KOPT-K1 (cell line): ENCODE data around the gene TAF1L.
"Not testable (repeated sequence)": the region's sequence is repeated elsewhere in the genome, so short reads cannot be mapped to it uniquely, and the experiment has no call there.

Source experiments
- H3K27ac ChIP-seq: fragments of 200-600 bp; sonication (generic); 2 replicates; pipeline ENCODE4 v1.5.1; 2016; ENCODE audit warnings: antibody characterized with exemption, mild to moderate bottlenecking, low read depth, low read length; ENCODE audit not compliant: poor library complexity, severe bottlenecking
- H3K36me3 ChIP-seq: fragments of 200-600 bp; sonication (generic); 2 replicates; pipeline ENCODE4 v1.5.1; 2017; ENCODE audit warnings: antibody characterized with exemption, mild to moderate bottlenecking, low read length, moderate library complexity; ENCODE audit not compliant: insufficient read depth
- H3K9me3 ChIP-seq: fragments of 200-600 bp; sonication (generic); 2 replicates; pipeline ENCODE4 v1.5.1; 2017; ENCODE audit warnings: antibody characterized with exemption, low read length, mild to moderate bottlenecking; ENCODE audit not compliant: insufficient read depth, poor library complexity, severe bottlenecking

The TAF1L gene

DNA sequence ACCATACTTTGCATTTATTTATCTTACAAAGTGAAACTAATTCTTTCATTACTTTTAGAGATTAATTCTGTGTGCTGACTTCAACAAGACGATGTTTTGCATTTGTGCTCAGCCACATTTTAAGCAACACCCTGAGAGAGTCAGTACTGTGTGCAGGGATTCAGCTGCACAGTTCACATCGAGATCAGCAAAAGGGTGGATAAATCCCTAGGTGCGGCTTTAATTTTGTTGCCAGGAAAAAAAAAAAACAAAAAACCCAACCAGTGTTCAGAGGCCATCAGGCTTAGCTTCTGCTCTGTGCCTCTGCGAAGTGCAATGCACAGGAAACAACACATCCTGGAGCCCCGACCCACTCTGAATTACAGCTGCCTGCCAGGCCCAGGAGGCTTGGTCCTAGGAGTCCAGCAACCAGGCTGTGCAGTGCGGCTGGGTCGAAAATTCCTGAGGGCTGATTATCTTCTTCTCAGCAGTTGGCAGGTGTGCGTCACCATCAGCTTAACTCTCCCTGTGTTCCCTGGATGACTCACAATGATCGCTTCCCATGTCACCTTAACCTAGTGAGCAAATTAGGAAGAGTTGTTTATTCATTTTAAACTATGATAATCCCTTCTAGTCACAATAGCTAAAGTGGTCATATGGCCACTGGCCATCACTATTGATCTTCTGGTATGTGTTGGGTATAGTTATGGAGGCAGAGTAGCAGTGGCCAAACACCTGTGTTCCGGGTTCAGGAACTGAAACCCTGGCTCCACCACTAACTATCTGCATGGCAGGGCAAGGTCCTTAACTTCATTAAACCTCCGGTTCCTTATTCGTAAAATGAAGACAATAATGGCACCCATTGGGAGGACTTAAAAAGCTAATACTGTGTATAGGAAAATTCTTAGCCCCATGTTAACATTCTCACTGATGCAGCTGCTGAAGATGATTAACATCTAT is 31.3 kb downstream of the TAF1L start:
- Histone ChIP-seq H3K27ac (no peak overlapping the region), H3K9me3 (peaks cover 8% of the 10 kb centered on the region), H3K36me3 (no peaks in the 10 kb centered on the region)

DNA sequence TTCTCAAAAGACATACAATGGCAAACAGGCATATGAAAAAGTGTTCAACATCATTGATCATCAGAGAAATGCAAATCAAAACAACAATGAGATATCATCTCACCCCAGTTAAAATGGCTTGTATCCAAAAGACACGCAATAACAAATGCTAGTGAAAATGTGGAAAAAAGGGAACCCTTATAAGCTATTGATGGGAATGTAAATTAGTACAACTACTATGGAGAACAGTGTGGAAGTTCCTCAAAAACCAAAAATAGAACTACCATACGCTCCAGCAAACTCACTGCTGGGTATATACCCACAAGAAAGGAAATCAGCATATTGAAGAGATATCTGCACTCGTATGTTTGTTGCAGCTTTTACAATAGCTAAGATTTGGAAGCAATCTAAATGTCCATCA is 36.4 kb downstream of the TAF1L start:
- H3K27ac ChIP-seq, H3K36me3 ChIP-seq, H3K9me3 ChIP-seq: not testable (repeated sequence)

DNA sequence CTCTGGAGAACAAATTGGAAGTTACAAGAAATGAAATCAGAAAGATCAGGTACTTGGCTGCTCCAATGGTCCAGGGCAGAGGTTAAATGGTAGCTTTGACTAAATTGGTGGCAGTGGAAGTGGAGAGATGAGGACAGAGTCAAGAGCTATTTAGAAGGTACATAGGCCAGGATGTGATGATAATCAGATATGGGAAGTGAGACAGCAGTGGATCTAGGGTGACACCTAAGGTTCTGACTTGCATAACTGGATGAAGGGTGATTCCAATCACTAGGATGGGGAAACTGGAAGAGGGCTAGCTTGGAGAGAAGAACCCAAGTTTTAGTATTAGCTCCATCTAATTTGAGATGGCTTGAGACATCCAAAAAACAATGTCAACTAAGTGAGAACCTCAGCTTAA is 38.5 kb downstream of the TAF1L start:
- no peaks in the 10 kb centered on the region for H3K9me3 ChIP-seq
- no peak overlapping the region for H3K27ac ChIP-seq
- no peaks in the 10 kb centered on the region for H3K36me3 ChIP-seq

DNA sequence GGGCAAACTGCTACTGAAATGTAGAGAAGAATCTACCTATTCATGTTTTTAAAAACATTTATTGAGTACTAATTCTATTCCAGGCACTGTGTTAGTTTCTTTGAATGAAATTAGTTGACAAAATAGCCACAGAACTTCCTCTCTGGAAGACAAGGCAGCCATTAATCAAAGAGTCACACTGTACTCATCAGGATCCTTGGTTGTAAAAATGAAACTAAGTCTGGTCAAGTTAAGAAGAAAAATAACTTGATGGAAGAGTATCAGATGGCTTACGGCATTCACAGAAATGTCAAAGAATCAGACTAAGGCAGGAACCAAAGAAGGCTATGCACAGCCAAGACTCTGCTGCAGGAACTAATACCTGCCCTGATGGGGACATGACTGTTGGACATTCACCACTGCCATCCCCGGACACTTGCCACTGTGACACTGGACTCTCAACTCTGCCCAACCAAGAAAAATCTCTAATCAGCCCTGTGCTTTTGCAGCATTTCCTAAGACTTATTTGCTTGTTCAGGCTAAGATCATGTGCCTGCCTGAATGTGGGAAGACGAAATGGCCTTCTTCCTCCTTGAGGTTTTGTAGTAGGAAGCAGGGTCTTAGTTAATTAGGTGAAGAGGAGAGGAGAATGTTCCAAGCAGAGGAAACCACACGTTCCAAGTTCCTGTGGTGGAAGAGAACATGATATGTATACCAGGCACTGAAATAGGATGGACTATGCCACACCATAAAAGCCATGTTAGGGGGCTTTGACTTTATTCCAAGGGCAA is 39.2 kb downstream of the TAF1L start:
- Histone ChIP-seq H3K27ac (no peak overlapping the region), H3K36me3 (no peaks in the 10 kb centered on the region), H3K9me3 (no peaks in the 10 kb centered on the region)

DNA sequence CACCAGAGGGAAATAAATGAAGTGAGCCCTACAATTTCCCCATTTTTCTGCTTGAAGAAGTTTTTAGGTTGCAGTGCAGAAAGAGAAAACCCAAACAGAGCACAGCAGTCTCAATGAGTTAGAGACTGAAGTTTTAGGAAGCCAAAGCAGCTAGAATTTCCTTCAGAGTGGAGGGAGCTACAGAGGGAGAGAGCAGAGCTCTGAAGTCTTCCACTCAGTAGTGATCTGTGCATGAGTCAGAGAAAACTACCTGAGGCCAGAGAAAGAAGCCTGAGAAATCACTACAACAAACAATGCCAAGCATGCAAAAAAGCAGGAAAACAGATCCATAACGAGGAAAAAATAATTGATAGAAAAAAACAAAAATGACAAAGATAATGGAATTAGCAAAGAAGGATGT is 44.6 kb downstream of the TAF1L start:
- Histone ChIP-seq H3K27ac (no peak overlapping the region), H3K9me3 (no peaks in the 10 kb centered on the region), H3K36me3 (no peaks in the 10 kb centered on the region)

DNA sequence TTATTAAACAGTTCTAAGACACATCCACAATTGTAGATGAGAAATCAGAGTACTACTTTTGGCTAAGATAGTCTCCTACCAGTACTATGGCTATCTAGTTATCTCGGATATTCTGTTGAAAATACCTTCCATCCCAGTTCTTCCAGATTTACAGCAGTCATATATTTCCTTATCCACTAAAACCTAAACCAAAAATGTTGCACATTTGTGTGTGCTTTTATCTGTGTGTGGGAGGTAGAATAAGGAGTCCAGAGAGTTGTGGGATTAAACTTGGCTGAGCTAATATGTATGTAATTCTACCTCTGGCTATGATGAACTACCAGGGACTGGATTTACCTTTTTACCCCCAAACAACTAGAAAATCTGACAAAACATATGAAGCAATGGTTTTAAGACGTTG is 45.0 kb downstream of the TAF1L start:
- no peak overlapping the region for H3K27ac ChIP-seq
- H3K36me3 ChIP-seq = no peaks in the 10 kb centered on the region
- H3K9me3 ChIP-seq = no peaks in the 10 kb centered on the region

DNA sequence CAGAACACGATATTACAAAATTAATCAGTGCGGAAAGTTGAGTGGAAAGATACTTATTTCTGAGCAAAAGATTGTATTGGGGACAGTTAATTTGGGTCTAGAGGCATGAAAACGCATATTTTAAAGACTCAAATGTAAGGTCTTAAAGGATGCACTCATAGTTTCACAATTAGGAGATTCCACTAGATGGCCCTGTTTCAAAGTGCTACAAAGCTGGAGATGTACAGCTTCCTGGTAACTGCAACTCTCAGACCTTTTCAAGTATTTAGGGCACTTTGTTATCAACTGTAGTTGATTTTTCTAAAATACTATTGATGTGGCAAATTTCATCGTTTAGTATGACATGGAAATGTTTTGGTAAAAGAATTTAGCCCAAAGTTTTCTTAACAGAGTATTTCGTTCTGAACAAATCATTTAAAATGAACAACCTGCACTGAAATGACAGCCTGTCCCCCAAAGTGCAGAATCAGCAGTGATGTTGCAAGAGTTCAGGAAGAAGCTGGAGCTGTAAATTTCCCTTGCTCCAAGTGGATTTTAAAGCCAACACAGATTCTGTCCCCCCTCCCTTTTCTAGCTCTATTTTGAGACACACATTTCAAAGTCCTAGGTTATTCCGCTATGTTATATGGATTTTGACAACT is 46.3 kb downstream of the TAF1L start:
- Histone ChIP-seq H3K9me3 (no peaks in the 10 kb centered on the region), H3K27ac (no peak overlapping the region), H3K36me3 (no peaks in the 10 kb centered on the region)

DNA sequence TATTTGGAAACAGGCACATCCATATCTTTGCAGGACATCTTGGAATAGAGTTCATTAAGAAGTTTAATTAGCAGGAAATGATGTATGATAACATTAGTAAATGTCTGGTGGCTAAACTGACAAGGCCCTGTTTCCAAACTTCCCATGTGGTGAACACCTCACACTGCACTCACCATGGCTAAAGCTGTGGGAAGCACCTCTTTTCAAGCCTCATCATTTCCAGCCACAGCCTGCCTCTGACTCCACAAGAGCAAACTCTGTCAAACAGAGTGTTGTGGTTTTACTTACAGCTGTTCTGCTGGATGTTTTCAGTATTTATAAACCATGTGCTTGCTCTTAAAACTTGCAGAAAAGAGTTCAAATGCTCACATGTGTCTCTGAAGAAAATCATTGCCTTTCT is 47.6 kb downstream of the TAF1L start:
- no peak overlapping the region for H3K27ac ChIP-seq
- no peaks in the 10 kb centered on the region for H3K9me3 ChIP-seq
- H3K36me3 ChIP-seq = no peaks in the 10 kb centered on the region

DNA sequence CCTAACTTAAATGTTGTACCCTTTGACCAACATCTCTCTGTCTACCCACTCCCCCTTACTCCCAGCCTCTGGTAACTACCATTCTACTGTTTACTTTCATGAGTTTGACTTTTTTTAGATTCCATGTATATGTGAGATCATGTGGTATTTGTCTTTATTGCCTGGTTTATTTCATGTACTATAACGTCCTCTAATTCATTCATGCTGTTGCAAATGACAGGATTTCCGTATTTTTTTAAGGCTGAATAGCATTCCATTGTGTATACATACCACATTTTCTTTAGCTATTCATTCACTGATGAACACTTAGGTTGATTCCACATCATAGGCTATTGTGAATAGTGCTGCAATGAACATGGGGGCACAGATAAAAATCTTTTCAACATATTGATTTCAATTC is 50.7 kb downstream of the TAF1L start:
- Histone ChIP-seq H3K36me3 (no peaks in the 10 kb centered on the region), H3K9me3 (no peaks in the 10 kb centered on the region), H3K27ac (no peak overlapping the region)

DNA sequence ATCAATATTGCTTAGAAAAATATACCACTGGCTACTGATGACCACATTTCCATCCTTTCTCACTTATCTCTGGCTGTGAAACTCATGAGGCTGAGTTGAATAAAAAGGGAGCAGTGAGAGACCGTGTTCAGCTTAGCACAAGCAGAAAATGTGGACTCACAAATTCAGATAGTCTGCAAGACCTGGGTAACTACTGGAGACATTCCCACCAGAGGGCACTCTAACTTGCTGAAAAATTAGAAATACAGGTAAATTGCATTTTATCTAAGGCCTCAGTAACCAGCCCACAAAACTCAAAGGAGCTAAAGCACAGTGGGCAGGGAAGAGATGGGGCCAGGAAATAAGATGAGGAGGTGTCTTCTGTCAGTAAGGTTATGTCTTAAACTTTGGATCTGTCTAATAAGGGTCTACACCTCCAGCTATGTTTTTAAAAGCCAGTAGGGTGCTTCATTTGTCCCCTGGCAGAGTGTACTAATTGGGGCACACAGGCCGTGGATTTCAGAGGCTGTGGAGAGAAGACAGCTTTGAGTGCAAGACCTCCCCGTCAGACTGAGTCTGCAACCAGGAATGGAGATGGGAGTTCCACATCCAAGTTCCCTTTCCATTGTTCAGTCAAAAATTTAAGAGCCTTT is 53.8 kb downstream of the TAF1L start:
- Histone ChIP-seq H3K27ac (no peak overlapping the region), H3K9me3 (no peaks in the 10 kb centered on the region), H3K36me3 (no peaks in the 10 kb centered on the region)

DNA sequence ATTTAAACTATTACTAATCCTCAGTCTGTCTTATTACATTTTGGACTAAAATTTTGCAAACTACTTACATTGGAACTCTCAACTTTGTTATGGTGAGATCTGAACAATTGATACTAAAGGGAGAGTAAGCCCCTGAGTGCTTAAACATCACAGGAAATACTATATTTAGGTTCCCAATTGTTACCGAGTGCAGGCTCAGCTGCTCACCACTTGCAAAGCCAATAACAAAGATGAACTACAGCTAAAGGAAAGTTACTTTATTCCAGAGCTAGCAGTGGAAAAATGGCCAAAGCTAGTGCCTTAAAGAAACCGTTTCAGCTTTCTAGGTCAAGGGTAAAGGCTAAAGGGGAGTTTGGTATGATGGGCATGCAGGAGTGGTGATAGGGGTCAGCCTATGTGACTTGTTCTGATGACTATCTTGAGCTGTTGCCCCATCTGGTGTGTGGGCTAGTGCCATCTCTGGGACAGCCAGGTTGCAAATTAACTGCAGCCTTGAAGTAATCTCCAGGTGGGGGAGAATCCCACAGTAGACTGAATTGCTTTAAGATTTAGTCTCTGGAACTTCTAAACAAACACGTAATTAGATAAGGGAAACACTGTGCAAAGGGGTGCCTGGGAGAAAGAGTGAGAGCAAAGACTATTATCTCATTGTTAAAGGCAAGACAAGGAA is 54.7 kb downstream of the TAF1L start:
- Histone ChIP-seq H3K9me3 (no peaks in the 10 kb centered on the region), H3K27ac (no peak overlapping the region), H3K36me3 (no peaks in the 10 kb centered on the region)

DNA sequence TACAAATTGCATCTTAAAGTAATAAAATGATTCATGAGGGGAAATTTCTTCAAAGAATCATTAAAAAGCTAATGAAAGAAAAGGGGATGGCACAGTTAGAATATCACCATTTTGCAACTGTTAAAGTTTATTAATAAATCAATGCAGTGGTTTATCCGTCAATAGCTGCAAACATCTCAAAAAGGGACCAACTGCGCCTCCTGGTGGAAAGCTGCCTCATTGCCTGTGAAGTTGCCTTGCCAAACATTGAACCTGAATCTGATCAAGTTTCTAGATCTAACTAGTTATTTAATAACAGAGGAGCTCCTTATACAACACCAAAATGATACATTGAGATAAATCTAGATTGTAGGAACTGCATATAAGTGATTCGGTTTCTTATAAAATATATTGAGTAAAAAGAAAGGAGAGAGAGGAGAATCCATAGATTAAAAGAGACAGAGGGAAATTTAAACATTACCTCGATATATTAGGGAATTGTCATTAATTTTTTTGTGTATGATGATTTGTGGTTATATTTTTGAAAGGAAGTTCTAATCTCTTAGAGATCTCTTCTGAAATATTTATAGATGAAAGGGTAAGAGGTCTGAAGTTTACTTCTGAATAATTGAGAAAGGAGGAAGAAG is 55.6 kb downstream of the TAF1L start:
- H3K9me3 ChIP-seq = no peaks in the 10 kb centered on the region
- no peak overlapping the region for H3K27ac ChIP-seq
- no peaks in the 10 kb centered on the region for H3K36me3 ChIP-seq
